Measurements from ENCODE around the gene PALS1.
"Not testable (repeated sequence)": the region's sequence is repeated elsewhere in the genome, so short reads cannot be mapped to it uniquely, and the experiment has no call there.

PALS1 gene

GRCh38 chr14:67267576-67268328 is 26.5 kb downstream of the PALS1 start:
- H3K27me3 ChIP-seq (ENCODE audit: insufficient read depth, low read depth, severe bottlenecking), result no peaks in the 10 kb centered on the region
- H3K4me3 ChIP-seq (ENCODE audit: low read depth, low read length), result no peak overlapping the region
- H3K36me3 ChIP-seq, result no peaks in the 10 kb centered on the region
- no peak for DNase-seq
- TF ChIP-seq CTCF (IDR thresholded peaks at IDR 0.05; ENCODE audit: low read depth, low read length), result no peak
- no peak overlapping the region for H3K27ac ChIP-seq
- H3K9me3 ChIP-seq (ENCODE audit: severe bottlenecking), result no peaks in the 10 kb centered on the region

GRCh38 chr14:67268426-67269150 is 27.4 kb downstream of the PALS1 start:
- Histone ChIP-seq H3K27me3 (ENCODE audit: insufficient read depth, low read depth, severe bottlenecking) (no peaks in the 10 kb centered on the region), H3K4me3 (ENCODE audit: low read depth, low read length) (no peak overlapping the region), H3K27ac (no peak overlapping the region), H3K9me3 (ENCODE audit: severe bottlenecking) (no peaks in the 10 kb centered on the region), H3K36me3 (no peaks in the 10 kb centered on the region)
- TF ChIP-seq CTCF (IDR thresholded peaks at IDR 0.05; ENCODE audit: low read depth, low read length), result no peak
- no peak for DNase-seq

GRCh38 chr14:67269298-67270060 is 28.2 kb downstream of the PALS1 start:
- H3K4me3 ChIP-seq (ENCODE audit: low read depth, low read length), result no peak overlapping the region
- H3K27me3 ChIP-seq (ENCODE audit: insufficient read depth, low read depth, severe bottlenecking), result no peaks in the 10 kb centered on the region
- DNase-seq, result no peak
- H3K36me3 ChIP-seq, result no peaks in the 10 kb centered on the region
- TF ChIP-seq CTCF (IDR thresholded peaks at IDR 0.05; ENCODE audit: low read depth, low read length), result no peak
- H3K27ac ChIP-seq, result no peak overlapping the region
- no peaks in the 10 kb centered on the region for H3K9me3 ChIP-seq (ENCODE audit: severe bottlenecking)

GRCh38 chr14:67270145-67270753 is 29.0 kb downstream of the PALS1 start:
- Histone ChIP-seq H3K27ac (no peak overlapping the region), H3K27me3 (ENCODE audit: insufficient read depth, low read depth, severe bottlenecking) (no peaks in the 10 kb centered on the region), H3K36me3 (no peaks in the 10 kb centered on the region), H3K4me3 (ENCODE audit: low read depth, low read length) (no peak overlapping the region), H3K9me3 (ENCODE audit: severe bottlenecking) (no peaks in the 10 kb centered on the region)
- no peak for DNase-seq
- no peak for TF ChIP-seq CTCF (IDR thresholded peaks at IDR 0.05; ENCODE audit: low read depth, low read length)

GRCh38 chr14:67270933-67271332 is 29.7 kb downstream of the PALS1 start:
- Histone ChIP-seq H3K36me3 (no peaks in the 10 kb centered on the region), H3K9me3 (ENCODE audit: severe bottlenecking) (no peaks in the 10 kb centered on the region), H3K27me3 (ENCODE audit: insufficient read depth, low read depth, severe bottlenecking) (no peaks in the 10 kb centered on the region), H3K27ac (no peak overlapping the region), H3K4me3 (ENCODE audit: low read depth, low read length) (no peak overlapping the region)
- no peak for TF ChIP-seq CTCF (IDR thresholded peaks at IDR 0.05; ENCODE audit: low read depth, low read length)
- no peak for DNase-seq

GRCh38 chr14:67273281-67273680 is 32.0 kb downstream of the PALS1 start:
- not testable (repeated sequence) for H3K4me3 ChIP-seq (ENCODE audit: low read depth, low read length); H3K9me3 ChIP-seq (ENCODE audit: severe bottlenecking); H3K27me3 ChIP-seq (ENCODE audit: insufficient read depth, low read depth, severe bottlenecking); H3K27ac ChIP-seq; H3K36me3 ChIP-seq; DNase-seq
